ENCODE results near the gene SALL3. TPM values are rescaled to one million over a fixed set of nuclear protein-coding genes. Genes with fewer than 3 reads are reported as not detected.

Gene SALL3
- total and polyA plus RNA-seq, 2 experiments from 2014 or later: 16.9 to 39.8 TPM

- H3K27ac Mint-ChIP-seq: no peak overlapping the region
- Histone ChIP-seq H3K4me2 (peak overlapping the region; percentile 75; the same call in 1 of the 2 replicates), H3K9me2 (ENCODE audit: insufficient read depth) (no peaks in the 10 kb centered on the region), H3F3A (replicated peaks; ENCODE audit: low read depth) (peaks cover 23% of the 10 kb centered on the region), H3K79me2 (replicated peaks; ENCODE audit: insufficient read depth) (peaks cover 29% of the 10 kb centered on the region), H3K27me3 (ENCODE audit: insufficient read depth) (peaks cover 47% of the 10 kb centered on the region), H3K27ac (ENCODE audit: low read depth) (no peak overlapping the region), H4K20me1 (replicated peaks; ENCODE audit: insufficient read depth) (no peaks in the 10 kb centered on the region), H3K4me1 (ENCODE audit: insufficient read depth) (peaks cover 43% of the 10 kb centered on the region), H2AFZ (no peak overlapping the region), H3K4me3 (peak overlapping the region; percentile 52), H3K36me3 (ENCODE audit: insufficient read depth) (no peaks in the 10 kb centered on the region)
- peaks cover 58% of the 10 kb centered on the region for H3K27me3 Mint-ChIP-seq (ENCODE audit: insufficient read depth, low read depth, poor library complexity)
- no peak for ATAC-seq
- H3K36me3 Mint-ChIP-seq (ENCODE audit: low read depth): peaks cover 2% of the 10 kb centered on the region; the same call in 2 of the 3 replicates
- peak; percentile 52 for DNase-seq (ENCODE audit: low spot score)
- TF ChIP-seq ETS1 (IDR thresholded peaks at IDR 0.05): no peak
- TF ChIP-seq ZNF462 (CRISPR knock-in tag; IDR thresholded peaks at IDR 0.05): no peak
- no peak for TF ChIP-seq NANOG (IDR thresholded peaks at IDR 0.05; ENCODE audit: borderline replicate concordance)
- no peak for TF ChIP-seq EZH2phosphoT487 (IDR thresholded peaks at IDR 0.05; ENCODE audit: unreplicated experiment)
- no peak for TF ChIP-seq ZNF331 (CRISPR knock-in tag; IDR thresholded peaks at IDR 0.05; ENCODE audit: low read depth)
- TF ChIP-seq ZNF114 (CRISPR knock-in tag; IDR thresholded peaks at IDR 0.05): no peak
- no peak for TF ChIP-seq CREB1 (CRISPR knock-in tag; IDR thresholded peaks at IDR 0.05; ENCODE audit: low read depth)
- no peak for TF ChIP-seq REST (IDR thresholded peaks at IDR 0.05; ENCODE audit: unreplicated experiment)
- no peak for TF ChIP-seq STAT1 (IDR thresholded peaks at IDR 0.05; ENCODE audit: unreplicated experiment)
- no peak for TF ChIP-seq JUNB (IDR thresholded peaks at IDR 0.05; ENCODE audit: unreplicated experiment)
- no peak for TF ChIP-seq POLR2AphosphoS5 (IDR thresholded peaks at IDR 0.05; ENCODE audit: low read depth)
- no peak for TF ChIP-seq CTCF (conservative IDR thresholded peaks at IDR 0.05; ENCODE audit: low read depth in 2 of 2)
- no peak for TF ChIP-seq EZH2 (IDR thresholded peaks at IDR 0.05; ENCODE audit: low read depth, unreplicated experiment)
- H3K4me1 Mint-ChIP-seq: peaks cover 60% of the 10 kb centered on the region
- H3K9me3 Mint-ChIP-seq: peaks cover 3% of the 10 kb centered on the region
- 0 out of 3 replicates have a peak overlapping the region, but pooled peaks have one; percentile 21 for H3K4me3 Mint-ChIP-seq
Measured at GRCh38 chr18:78980279-78980771, 707 bp downstream of the SALL3 start.

All from GM23338 (cell line).